Measurements from ENCODE around the gene ST8SIA6.

GRCh38 chr10:17286562-17287550 is 167.5 kb downstream of the ST8SIA6 start:
- TF ChIP-seq EZH2phosphoT487 (IDR thresholded peaks at IDR 0.05; ENCODE audit: borderline replicate concordance) (no peak), CTCF (IDR thresholded peaks at IDR 0.05 in 2 of 3, conservative IDR thresholded peaks at IDR 0.05 in 1 of 3; ENCODE audit: borderline replicate concordance in 1 of 3, insufficient read depth in 1 of 3, low read depth in 2 of 3, low read length in 2 of 3) (no peak), ELF1 (IDR thresholded peaks at IDR 0.05; ENCODE audit: borderline replicate concordance, low read depth) (no peak), SP1 (IDR thresholded peaks at IDR 0.05; ENCODE audit: low read depth) (no peak), ZBTB33 (IDR thresholded peaks at IDR 0.05; ENCODE audit: extremely low read depth, insufficient replicate concordance, low read length) (no peak), REST (IDR thresholded peaks at IDR 0.05; ENCODE audit: low read depth) (no peak), POLR2AphosphoS5 (IDR thresholded peaks at IDR 0.05; ENCODE audit: low read depth, low read length) (no peak), SIN3A (IDR thresholded peaks at IDR 0.05; ENCODE audit: low read depth) (no peak)

Measured in HCT116 (cell line).